HEK293 (cell line): ENCODE results near the gene TNFAIP3.

Source experiments
- CTCF ChIP-seq: fragments of 450-650 bp; formaldehyde crosslinking; IDR thresholded peaks from 2 replicates; pipeline ENCODE4 v1.5.1; 2016; ENCODE audit warnings: missing biosample characterization, missing genetic modification characterization
- GFI1B ChIP-seq: fragments of 450-650 bp; formaldehyde crosslinking; IDR thresholded peaks from 2 replicates; pipeline ENCODE4 v1.5.1; 2016; ENCODE audit warnings: missing biosample characterization, missing genetic modification characterization
- KLF9 ChIP-seq: fragments of 450-650 bp; formaldehyde crosslinking; IDR thresholded peaks from 2 replicates; pipeline ENCODE4 v1.5.1; 2016; ENCODE audit warnings: missing biosample characterization, missing genetic modification characterization, low read depth
- SCRT1 ChIP-seq: fragments of 450-650 bp; formaldehyde crosslinking; IDR thresholded peaks from 2 replicates; pipeline ENCODE4 v1.5.1; 2016; ENCODE audit warnings: missing biosample characterization, missing genetic modification characterization, borderline replicate concordance
- TCF7L2 ChIP-seq: IDR thresholded peaks from 2 replicates; pipeline ENCODE4 v1.6.1; 2011; ENCODE audit warnings: low read depth, mild to moderate bottlenecking, inconsistent platforms, low read length, moderate library complexity, borderline replicate concordance
- YY1 ChIP-seq: fragments of 450-650 bp; formaldehyde crosslinking; IDR thresholded peaks from 2 replicates; pipeline ENCODE4 v1.5.1; 2018; ENCODE audit warnings: missing biosample characterization, missing genetic modification characterization
- ZBTB1 ChIP-seq: fragments of 450-650 bp; formaldehyde crosslinking; IDR thresholded peaks from 2 replicates; pipeline ENCODE4 v1.5.1; 2016; ENCODE audit warnings: missing biosample characterization, missing genetic modification characterization
- ZFHX2 ChIP-seq: fragments of 450-650 bp; formaldehyde crosslinking; conservative IDR thresholded peaks from 2 replicates; pipeline ENCODE4 v1.5.1; 2016; ENCODE audit warnings: missing biosample characterization, missing genetic modification characterization
- ZNF37A ChIP-seq: fragments of 450-650 bp; IDR thresholded peaks from 2 replicates; pipeline ENCODE4 v1.5.1; 2018; ENCODE audit warnings: missing biosample characterization, missing genetic modification characterization
- ZNF664 ChIP-seq: fragments of 450-650 bp; formaldehyde crosslinking; IDR thresholded peaks from 2 replicates; pipeline ENCODE4 v1.5.1; 2016; ENCODE audit warnings: missing biosample characterization, missing genetic modification characterization

GRCh38 chr6:137849181-137849980, 17.7 kb upstream of the TNFAIP3 start:
- TF ChIP-seq YY1 (no peak), KLF9 (no peak), ZNF664 (no peak), ZNF37A (tag by site-specific recombination) (no peak), CTCF (no peak), SCRT1 (no peak), ZBTB1 (tag by site-specific recombination) (no peak), ZFHX2 (no peak), GFI1B (tag by site-specific recombination) (no peak), TCF7L2 (no peak)
